Left hindlimb (tissue), 1 donor: ENCODE results near the gene ITGB3.
"Not testable (repeated sequence)": the region's sequence is repeated elsewhere in the genome, so short reads cannot be mapped to it uniquely, and the experiment has no call there.

Source experiments
- DNase-seq: peaks from one replicate; pipeline ENCODE4 v3.0.0-alpha.2; 2018

Gene ITGB3

GRCh38 chr17:47250855-47251254 is 2.8 kb upstream of the ITGB3 start:
- DNase-seq = no peak

DNA sequence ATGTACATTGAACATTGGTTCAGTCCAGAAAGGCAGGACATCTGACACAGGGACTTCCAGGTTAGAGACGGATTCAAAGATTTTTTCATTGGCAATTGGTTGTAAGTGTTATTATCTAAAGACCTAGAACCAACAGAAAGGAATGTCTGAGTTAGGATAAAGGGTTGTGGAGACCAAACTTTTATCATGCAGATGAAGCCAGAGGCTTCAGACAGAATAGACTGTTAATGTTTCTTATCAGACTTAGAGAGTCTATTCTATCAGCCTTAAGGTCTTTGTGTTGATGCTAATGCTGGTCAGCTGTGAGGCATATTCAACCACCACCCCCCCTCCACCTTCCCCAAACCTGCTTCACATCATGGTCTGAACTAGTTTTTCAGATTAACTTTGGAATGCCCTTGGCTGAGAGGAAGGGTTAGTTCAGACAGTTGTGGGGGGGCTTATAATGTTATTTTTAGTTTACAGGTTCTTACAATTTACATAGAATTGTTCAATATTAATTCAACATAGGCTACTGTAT is 2.1 kb upstream of the ITGB3 start:
- no peak for DNase-seq

DNA sequence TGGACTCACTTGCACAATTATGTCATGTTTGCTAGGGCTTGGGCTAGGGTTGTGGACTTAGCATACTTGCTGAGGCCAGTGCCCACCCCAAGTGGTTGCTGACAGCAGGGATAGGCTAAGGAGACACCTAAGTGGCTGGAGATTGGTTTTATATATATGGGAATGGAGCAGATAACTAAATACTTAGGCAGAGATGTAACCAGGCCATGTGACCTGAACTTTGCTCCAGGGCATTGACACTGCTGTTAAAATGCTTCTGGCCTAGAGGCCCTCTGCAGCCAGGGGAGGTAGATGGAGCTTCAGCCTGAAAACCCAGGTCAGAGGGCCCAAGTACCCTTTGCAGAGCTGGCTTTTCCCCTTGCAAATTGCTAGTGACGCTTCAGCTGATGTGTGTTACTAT is 1.4 kb upstream of the ITGB3 start:
- no peak for DNase-seq

- DNase-seq = no peak
Measured at GRCh38 chr17:47252766-47253512, 688 bp upstream of the ITGB3 start.

- no peak for DNase-seq
Measured at GRCh38 chr17:47254403-47254943, 846 bp downstream of the ITGB3 start.

GRCh38 chr17:47257651-47258339 is 4.2 kb downstream of the ITGB3 start:
- DNase-seq = peak; percentile 41

DNA sequence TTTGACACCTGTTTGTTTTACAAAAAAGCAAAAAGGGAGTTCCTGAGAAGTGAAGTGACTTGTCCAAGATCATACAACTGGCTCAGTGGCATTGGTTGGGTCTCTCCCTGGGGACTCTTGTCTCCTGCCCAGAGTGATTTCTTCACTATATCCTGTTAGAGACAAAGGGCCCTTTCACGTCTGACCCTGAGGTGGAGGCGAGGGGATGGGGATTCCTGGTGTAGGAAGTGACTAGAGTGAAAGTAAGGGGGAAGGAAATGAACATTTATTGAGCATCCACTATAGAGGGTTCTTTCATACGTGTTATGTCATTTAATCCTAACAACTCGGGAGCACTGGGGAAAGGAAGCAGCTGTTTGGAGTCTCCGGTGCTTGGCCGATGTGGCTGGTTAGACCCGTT is 9.0 kb downstream of the ITGB3 start:
- DNase-seq = no peak

DNA sequence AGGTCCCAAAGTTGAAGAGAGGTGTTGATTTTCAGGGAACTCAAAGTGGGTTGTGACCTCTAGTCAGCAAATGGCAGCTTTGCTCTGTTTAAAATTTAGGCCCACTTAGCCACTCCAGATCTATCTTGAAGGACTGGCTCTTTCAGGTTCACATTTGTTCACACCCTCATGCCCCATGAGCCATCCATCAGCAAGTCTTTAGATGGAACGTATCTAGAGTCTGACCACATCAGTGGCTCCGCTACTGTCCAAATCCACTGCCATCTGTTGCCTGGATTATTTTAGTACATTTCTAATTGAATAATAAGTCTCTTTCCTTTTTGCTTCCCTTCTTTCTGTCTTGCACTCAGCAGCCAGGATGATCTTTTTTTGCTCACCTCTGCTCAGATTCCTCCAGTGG is 10.5 kb downstream of the ITGB3 start:
- no peak for DNase-seq

- no peak for DNase-seq
Measured at GRCh38 chr17:47265983-47266541, 12.4 kb downstream of the ITGB3 start.

GRCh38 chr17:47266782-47267181 is 13.2 kb downstream of the ITGB3 start:
- DNase-seq = no peak

GRCh38 chr17:47267354-47267828 is 13.8 kb downstream of the ITGB3 start:
- DNase-seq = no peak

DNA sequence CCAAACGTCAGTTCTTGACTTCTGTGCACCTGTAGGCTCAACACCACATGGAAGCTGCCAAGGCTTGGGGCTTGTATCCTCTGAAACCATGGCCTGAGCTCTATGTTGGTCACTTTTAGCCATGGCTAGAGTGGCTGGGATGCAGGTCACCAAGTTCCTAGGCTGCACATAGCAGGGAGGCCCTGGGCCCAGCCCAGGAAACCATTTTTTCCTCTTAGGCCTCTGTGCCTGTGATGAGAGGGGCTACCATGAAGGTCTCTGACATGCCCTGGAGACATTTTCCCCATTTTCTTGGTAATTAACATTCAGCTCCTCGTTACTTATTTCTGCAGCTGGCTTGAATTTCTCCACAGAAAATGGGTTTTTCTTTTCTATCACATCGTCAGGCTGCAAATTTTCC is 15.3 kb downstream of the ITGB3 start:
- not testable (repeated sequence) for DNase-seq

DNA sequence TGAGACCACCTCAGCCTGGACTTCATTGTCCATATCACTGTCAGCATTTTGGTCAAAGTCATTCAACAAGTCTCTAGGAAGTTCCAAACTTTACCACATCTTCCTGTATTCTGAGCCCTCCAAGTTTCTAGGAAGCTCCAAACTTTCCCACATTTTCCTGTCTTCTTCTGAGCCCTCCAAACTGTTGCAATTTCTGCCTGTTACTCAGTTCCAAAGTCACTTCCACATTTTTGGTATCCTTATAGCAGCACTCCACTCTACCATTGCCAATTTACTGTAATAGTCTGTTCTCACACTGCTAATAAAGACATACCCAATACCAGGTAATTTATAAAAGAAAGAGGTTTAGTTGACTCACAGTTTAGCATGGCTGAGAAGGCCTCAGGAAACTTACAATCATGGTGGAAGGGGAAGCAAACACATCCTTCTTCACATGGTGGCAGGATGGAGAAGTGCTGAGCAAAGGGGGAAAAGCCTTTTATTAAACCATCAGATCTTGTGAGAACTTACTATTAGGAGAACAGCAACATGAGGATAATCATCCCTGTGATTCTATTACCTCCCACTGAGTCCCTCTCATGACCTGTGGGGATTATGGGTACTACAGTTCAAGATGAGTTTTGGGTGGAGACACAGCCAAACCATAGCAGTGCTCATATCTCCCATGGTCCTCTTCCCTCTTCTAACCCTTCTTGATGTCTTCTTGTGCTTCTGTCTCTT is 16.1 kb downstream of the ITGB3 start:
- DNase-seq = not testable (repeated sequence)

DNA sequence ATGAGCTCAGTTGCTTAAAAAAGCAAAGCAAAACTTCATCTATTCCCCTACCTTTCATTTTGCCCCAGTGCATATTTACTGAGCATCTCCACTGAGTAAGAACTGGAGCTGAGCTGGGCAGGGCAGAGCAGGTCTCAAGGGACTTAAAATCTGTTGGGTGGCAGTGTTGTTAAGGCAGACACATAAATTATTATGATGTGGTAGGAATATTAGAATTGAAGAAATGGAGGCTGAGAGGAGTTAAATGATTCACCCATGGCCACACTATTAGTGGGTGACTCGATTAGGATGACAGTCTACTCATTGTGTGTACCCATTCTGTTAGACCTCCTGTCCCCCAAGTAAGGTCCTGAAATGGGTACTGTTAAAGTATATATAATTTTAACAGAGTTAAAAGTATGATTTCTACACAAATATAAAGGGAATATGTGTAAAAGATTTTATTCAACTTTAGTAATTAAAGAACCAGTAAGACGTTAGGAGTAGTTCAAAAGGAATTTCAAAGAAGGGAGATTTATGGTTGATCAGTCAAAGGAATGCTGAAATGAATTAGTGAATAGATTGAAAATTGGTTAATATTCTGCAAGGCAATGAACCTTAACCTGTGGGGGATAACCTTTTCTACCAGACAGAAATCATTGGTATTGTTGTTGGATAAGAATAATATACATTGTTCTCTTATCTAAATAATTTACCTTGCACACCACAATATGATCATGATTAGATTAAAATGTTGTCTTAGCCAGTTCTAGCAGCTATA is 17.5 kb downstream of the ITGB3 start:
- no peak for DNase-seq

DNA sequence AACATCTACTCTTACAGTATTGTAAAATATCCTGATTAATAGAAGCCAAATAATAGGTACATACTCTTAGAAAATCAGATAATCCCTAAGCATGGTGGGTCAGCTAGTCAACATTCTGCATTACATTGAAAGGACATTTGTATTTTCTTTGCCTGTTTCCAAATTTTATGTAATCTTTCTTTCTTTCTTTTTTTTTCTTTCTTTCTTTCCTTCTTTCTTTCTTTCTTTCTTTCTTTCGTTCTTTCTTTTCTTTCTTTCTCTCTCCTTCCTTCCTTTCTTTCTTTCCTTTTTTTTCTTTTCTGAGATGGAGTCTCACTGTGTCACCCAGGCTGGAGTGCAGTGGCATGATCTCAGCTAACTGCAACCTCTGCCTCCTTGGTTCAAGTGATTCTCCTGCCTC is 18.9 kb downstream of the ITGB3 start:
- no peak for DNase-seq

DNA sequence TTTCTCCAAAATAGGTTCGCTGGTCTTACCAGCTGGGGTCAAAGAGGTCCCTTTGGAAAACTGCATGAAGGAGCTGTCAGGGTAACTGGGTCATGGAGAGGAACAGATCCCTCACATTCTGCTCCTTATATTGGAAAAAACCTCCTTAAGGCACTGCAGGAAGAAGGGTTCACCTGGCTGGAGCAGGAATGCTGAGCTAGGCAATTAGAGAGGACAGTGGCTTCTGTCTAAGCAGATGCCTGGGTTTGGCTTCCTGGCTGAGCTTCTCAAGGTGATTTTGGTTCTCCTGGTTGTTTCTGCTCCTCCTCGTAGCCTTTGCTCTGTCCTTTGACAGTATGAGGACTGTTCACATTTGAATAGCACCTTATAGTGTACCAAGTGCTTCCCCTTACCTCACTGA is 19.6 kb downstream of the ITGB3 start:
- no peak for DNase-seq

GRCh38 chr17:47274319-47275069 is 20.9 kb downstream of the ITGB3 start:
- DNase-seq = no peak

- peak; percentile 93 for DNase-seq
Measured at GRCh38 chr17:47275245-47275984, 21.8 kb downstream of the ITGB3 start.

DNA sequence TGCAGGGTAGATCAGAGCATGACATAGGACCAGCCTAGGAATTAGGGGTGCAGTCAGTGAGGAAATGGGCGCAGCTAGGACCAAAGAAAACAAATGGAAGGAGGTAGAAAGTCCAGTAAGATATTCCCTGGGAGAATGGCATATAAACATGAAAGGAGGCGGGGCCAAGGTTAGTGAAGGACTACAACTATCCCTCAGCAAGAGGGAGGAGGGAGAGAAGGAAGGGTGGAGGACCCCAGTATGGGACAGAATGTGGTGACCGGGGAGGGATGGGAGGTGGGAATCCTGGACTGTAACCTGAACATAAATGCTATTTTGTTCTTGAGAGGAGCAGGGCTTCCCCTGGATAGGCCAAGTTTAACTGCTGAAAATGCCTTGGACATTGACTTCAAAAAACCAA is 22.8 kb downstream of the ITGB3 start:
- DNase-seq = peak; percentile 48

GRCh38 chr17:47276868-47277267 is 23.2 kb downstream of the ITGB3 start:
- DNase-seq = peak; percentile 91

GRCh38 chr17:47277921-47278320 is 24.3 kb downstream of the ITGB3 start:
- DNase-seq = no peak
